ENCODE results near the gene JARID2. TPM values are rescaled to one million over a fixed set of nuclear protein-coding genes. Genes with fewer than 3 reads are reported as not detected.
A peak's percentile ranks its signal among the peaks of the same experiment; 100 is the strongest.

Gene JARID2
- total and polyA plus RNA-seq, 12 donors = 2.3 to 11.6 (median 8.7) TPM

DNA sequence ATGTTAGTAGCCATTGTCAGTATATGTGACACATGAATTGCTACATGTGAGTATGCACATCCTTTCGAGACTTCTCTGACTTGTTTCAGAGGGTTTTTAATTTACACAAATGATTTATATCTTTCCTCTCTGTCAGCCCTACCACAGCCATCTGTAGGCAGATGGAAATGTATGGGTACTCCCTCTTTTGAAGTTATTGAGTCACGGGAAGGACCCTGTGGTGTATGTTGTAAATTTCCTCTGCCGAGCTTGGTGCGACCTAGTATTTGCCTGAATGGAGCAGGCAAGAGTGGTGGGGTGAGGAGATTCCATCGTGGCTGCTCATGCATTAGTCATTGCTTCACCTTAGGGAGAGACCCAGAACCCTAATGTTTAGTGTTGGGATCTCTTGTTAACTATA, 171.9 kb downstream of the JARID2 start:
- H3K27ac ChIP-seq = no peak overlapping the region
- no peak overlapping the region for H3K4me3 ChIP-seq
- H3K9me3 ChIP-seq = peaks cover 0 to 28% (median 17%) of the 10 kb centered on the region in 11 donors
- TF ChIP-seq, protein P1, sequence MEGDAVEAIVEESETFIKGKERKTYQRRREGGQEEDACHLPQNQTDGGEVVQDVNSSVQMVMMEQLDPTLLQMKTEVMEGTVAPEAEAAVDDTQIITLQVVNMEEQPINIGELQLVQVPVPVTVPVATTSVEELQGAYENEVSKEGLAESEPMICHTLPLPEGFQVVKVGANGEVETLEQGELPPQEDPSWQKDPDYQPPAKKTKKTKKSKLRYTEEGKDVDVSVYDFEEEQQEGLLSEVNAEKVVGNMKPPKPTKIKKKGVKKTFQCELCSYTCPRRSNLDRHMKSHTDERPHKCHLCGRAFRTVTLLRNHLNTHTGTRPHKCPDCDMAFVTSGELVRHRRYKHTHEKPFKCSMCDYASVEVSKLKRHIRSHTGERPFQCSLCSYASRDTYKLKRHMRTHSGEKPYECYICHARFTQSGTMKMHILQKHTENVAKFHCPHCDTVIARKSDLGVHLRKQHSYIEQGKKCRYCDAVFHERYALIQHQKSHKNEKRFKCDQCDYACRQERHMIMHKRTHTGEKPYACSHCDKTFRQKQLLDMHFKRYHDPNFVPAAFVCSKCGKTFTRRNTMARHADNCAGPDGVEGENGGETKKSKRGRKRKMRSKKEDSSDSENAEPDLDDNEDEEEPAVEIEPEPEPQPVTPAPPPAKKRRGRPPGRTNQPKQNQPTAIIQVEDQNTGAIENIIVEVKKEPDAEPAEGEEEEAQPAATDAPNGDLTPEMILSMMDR (IDR thresholded peaks at IDR 0.05) = no peak
- no peaks in the 10 kb centered on the region for H3K27me3 ChIP-seq
- no peak for DNase-seq
- peaks cover 0 to 49% (median 21%) of the 10 kb centered on the region in 9 donors for H3K4me1 ChIP-seq
- no peak for ATAC-seq
- intact Hi-C loops (cut with DNase I) = no loop called here
- 95 to 96% methylated on average over 5 of the region's 5 CpGs for WGBS, 2 donors
- H3K36me3 ChIP-seq = no peaks in the 10 kb centered on the region

DNA sequence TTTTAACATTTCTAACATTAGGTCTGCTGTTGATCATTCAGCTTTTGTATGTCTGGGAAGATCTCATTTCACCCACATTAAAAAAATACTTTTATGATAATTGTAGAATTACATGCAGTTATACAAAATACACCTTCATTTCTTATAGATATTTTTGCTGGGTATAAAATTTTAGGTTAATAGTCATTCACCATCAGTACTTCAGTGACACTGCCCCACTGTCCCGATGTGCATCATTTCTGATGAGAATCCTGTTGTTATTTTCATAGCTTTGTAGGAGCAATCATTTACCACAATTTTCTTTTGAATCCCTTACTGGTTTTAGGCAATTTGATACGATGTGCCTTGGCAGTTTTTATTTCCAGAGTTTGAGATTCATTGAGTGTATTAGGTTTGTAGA, 173.6 kb downstream of the JARID2 start:
- no peak overlapping the region for H3K4me3 ChIP-seq
- peaks cover 0 to 36% (median 19%) of the 10 kb centered on the region in 9 donors for H3K4me1 ChIP-seq
- DNase-seq (no peak), ATAC-seq (no peak)
- WGBS, 2 donors = 99 to 100% methylated on average over 2 of the region's 2 CpGs
- no peaks in the 10 kb centered on the region for H3K36me3 ChIP-seq
- intact Hi-C loops (cut with DNase I) = no loop called here
- TF ChIP-seq, protein P1 (IDR thresholded peaks at IDR 0.05) = no peak
- H3K9me3 ChIP-seq = peaks cover 0 to 28% (median 17%) of the 10 kb centered on the region in 11 donors
- H3K27ac ChIP-seq = no peak overlapping the region
- no peaks in the 10 kb centered on the region for H3K27me3 ChIP-seq

DNA sequence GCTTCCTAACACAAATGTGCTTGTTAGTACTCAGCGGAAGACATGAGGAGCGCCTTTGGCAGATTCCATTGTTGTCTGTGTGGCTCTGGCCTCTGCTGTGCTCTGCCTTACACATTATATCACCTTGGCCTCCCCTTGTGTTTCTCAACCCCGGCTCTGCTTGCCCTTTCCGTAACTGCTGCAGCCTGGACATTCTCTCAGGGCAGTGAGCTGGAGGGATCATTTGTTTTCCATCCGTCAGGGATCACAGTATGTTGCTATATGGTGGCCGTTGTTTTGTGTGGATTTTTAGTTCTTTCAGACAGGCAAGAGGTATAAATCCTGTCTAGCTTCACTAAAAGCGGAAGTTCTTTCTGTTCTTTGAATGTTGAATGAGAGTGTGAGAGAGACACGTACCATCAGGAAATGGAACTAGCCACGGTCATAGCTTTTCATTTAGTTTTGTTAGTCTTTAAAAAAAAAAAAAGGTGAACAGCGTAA, 175.1 kb downstream of the JARID2 start:
- TF ChIP-seq, protein P1 (IDR thresholded peaks at IDR 0.05) = no peak
- Histone ChIP-seq H3K4me3 (no peak overlapping the region), H3K4me1 (peaks cover 0 to 39% (median 22%) of the 10 kb centered on the region in 9 donors), H3K36me3 (no peaks in the 10 kb centered on the region), H3K27ac (peak overlapping the region in 9 of 10 donors; percentile 45 to 65 (median 62)), H3K27me3 (no peaks in the 10 kb centered on the region), H3K9me3 (peaks cover 0 to 28% (median 17%) of the 10 kb centered on the region in 11 donors)
- intact Hi-C loops (cut with DNase I) = no loop called here
- ATAC-seq (peak in 7 of 8 donors; percentile 49 to 93 (median 77)), DNase-seq (peak in 1 of 2 donors; percentile 20)
- 57 to 65% methylated on average over 10 of the region's 10 CpGs for WGBS, 2 donors

DNA sequence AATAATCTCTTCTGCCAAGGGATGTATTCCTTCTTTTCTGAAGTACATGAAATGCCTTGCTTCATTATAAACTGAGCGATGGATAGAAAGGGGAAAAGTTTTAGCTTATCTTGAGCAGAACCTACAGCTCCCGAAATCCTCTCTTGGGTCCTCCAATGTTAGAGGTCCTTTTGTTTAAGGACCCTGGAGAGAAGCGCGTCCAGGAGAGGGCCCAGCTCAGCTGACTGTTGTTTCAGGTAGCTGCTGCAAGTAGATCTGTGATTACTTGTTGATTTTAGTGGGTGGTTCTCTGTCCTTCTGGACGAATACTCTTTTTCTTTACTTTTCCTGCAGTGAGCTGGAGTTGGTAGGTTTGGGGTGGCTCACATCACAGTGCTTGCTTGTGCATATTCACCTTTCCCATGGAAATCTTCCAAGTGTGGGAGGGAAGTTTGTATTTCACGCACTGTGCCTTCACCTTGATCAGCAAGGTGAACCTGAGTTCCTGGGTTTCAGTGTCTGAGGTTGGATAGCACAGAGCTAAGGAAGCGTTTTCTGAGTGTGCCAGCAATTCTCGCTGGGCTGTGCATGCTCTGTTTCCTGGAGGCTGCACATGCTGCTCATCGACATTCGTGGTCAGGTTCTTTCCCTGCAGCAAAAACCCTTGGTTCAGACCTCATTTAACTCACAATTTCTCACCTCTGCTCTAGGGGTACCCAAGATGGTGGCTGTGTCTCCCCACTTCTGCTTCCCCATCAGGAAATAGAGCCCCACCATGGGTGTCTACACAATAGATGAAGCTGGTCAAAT, 176.3 kb downstream of the JARID2 start:
- 78 to 84% methylated on average over 10 of the region's 10 CpGs for WGBS, 2 donors
- TF ChIP-seq, protein P1 (IDR thresholded peaks at IDR 0.05) = no peak
- H3K4me1 ChIP-seq = peaks cover 0 to 51% (median 31%) of the 10 kb centered on the region in 9 donors
- ATAC-seq (no peak), DNase-seq (no peak)
- intact Hi-C loops (cut with DNase I) = no loop called here
- H3K9me3 ChIP-seq = peaks cover 0 to 28% (median 17%) of the 10 kb centered on the region in 11 donors
- H3K36me3 ChIP-seq = no peaks in the 10 kb centered on the region
- H3K4me3 ChIP-seq = no peak overlapping the region
- peak overlapping the region in 1 of 10 donors; percentile 63 for H3K27ac ChIP-seq
- no peaks in the 10 kb centered on the region for H3K27me3 ChIP-seq

All from heart right ventricle (tissue), 16 donors.